GM21825 (cell line): ENCODE data around the gene NOSIP.

ENCODE experiments used
- ATAC-seq: cut with Tn5 transposase; IDR thresholded peaks from one replicate; pipeline ENCODE4 v1.9.1; 2021; ENCODE audit warnings: mild to moderate bottlenecking, moderate library complexity; ENCODE audit not compliant: unreplicated experiment

The NOSIP gene

DNA sequence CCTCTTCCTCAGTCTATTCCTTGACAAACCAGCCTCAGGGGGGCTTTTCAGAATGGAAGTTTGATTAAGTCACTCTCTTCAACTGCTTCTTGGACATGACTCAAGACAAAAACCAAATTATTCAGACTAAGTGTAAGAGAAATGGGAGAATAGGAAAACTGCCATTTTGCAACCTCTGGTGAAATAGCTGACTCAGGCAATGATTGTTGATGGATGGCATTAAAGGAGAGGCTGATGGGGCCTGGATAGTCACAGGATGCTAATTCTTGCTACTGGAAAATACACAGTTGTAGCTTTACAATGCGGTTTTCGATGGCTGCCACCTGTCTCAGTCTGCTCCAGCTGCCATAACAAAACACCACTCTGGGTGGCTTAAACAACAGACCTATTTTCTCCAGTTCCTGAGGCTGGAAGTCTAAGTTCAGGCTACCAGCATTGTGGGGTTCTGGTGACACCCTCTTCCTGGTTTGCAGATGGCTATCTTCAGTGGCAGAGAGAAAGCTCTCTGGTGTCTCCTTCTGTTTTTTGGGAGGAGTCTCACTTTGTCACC lies 6.1 kb downstream of the NOSIP start:
- no peak for ATAC-seq

DNA sequence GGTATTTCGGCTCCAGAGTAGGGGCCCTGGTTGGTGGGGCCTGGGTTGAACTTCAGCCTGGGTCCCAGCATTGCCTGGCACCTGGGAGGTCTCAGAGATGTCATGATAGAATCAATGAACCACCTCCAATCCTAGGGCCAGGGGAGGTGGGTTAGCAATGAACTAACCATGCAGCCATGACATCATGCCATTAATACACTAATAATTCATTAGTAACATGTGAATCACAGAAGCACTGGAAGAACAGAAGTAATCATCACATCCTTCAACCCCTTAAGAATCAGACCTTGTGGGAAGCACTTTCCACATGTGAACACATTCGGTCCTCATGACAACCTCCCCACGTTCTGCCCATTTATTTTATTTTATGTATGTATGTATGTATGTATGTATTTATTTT lies 6.9 kb downstream of the NOSIP start:
- ATAC-seq, result no peak

GRCh38 chr19:49573009-49573408 lies 7.3 kb downstream of the NOSIP start:
- no peak for ATAC-seq

GRCh38 chr19:49570997-49571676 lies 9.2 kb downstream of the NOSIP start:
- no peak for ATAC-seq

DNA sequence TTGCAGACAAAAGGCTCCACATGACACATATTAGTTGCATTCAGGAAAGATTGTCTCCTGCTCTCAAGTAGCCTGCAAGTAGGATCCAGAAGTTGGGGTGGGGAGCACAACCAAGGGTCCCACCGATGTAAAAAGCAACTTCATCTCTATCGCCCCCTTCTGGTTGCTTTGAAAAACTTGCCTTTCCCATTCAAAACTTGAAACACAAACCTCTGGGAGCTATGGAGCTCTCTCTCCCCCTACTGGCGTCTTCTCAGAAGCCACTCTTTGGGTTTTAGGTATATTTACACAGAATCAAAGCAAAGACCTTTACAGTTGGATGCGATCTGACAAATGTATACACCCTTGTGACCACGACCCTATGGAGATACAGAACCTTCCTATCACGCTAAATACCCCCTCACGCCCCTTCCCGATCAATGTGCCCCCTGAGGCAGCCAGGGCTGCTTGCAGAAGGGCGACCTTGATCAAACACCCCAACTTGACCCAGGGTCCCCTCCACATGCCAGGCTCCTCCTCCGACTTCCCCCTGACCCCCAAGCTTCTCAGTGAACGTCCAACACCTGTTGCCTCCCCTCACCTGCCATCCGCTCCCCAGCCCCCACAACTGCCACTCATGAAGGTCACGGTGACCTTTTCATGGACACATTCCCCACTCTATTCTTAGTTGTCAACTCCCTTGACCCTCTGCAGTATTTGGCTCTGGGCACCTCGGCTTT lies 10.1 kb downstream of the NOSIP start:
- ATAC-seq, result no peak

DNA sequence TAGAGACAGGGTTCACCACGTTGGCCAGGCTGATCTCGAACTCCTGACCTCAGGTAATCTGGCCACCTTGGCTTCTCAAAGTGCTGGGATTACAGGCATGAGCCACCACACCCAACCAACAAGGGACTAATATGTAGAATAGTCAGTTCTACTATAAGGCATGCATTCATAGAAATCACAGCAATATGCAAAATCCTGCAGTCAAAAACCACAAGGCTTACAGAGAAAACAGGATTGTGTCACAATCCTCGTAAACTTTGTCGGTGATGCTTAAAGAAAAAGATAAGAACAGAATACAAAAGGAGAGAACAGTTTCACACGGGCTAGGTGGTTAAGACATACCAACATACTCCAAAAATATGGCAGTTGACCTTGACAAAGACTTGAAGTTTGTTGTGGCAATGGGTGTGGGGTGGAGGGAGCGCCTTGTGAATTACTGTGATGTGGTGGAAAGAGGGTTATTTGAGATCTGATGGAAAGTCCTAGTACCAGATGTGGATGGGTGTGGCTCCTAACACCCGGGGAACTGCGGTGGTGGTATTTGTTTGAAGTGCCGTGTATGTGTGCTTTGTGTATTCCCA lies 12.4 kb downstream of the NOSIP start:
- ATAC-seq, result no peak

- ATAC-seq, result no peak
Observed at GRCh38 chr19:49566302-49566701, 14.1 kb downstream of the NOSIP start.

DNA sequence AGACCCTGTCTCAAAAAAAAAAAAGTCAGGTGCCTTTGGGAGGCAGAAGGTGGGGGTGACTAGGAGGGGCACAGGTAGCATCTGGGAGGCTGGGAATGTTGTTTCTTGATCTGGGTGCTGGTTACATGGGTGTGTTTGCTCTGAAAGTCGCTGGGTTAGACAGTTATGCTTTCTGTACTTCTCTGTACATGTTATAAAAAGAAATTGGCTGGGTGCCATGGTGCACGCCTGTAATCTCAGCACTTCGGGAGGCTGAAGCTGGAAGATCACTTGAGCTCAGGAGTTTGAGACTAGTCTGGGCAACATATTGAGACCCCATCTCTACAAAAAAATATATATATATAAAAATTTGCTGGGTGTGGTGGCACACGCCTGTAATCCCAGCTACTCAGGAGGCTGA lies 15.1 kb downstream of the NOSIP start:
- no peak for ATAC-seq

- no peak for ATAC-seq
Observed at GRCh38 chr19:49564616-49565045, 15.7 kb downstream of the NOSIP start.

DNA sequence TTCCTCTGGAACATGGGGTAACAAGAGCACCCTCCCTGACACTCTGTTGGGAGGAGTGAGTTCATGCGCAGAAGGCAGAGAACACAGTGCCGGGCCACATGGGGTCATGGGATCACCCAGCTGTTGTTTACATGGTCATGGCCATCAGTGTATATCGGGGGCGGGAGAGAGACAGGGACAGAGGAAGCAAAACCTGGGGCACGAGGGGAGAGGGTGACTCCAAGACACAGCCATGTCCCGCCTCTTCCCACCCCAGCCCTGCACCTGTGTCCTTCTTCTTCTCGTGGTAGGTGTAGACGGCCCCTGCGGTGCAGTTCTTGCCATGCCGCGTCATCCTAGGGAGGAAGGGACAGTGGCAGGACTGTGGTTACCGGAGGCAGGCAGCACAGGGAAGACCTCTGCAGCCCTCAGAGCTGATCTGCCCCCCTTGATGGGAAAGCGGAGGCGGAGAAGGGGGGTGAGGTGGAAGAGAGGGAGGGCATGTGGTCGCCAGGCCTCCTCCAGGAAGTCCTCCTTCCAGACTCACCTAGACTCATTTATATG lies 19.9 kb downstream of the NOSIP start:
- no peak for ATAC-seq

DNA sequence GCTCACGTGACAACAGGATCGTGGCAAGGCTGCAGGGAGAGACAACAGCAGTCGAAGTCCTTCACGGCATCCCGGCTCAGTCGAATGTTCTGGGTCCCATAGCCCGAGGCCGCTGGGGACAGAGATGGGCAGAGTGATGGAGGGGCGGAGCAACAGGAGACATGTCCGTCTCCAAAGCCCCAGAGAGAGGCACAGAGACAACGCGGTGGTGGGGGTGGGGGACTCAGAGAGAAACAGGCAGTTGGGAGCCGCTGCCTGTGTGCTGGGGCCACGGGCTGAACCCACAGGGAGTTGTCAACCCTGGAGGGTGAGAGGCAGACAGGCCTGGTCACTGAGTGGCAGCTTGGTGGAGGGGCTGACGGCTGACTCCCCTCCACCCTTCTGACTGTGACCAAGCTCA lies 20.4 kb downstream of the NOSIP start:
- ATAC-seq, result no peak

DNA sequence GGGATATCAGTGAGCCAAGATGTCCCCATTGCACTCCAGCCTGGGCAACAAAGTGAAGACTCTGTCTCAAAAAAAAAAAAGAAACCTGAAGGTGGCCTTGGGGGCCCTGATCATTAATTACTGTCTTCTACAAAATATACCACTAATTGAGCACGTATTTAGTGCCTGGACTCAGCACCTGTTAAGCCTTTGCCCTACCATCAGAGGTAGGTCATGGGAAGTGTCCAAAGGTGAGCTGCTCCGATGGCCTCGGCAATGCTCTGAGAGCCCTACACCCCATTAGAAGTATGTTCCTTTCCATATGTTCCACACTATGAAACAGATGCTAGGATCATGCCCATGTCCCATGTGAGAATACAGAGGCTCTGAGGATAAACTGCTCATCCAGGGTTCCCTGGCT lies 20.9 kb downstream of the NOSIP start:
- no peak for ATAC-seq

- no peak for ATAC-seq
Observed at GRCh38 chr19:49558591-49558990, 21.8 kb downstream of the NOSIP start.

DNA sequence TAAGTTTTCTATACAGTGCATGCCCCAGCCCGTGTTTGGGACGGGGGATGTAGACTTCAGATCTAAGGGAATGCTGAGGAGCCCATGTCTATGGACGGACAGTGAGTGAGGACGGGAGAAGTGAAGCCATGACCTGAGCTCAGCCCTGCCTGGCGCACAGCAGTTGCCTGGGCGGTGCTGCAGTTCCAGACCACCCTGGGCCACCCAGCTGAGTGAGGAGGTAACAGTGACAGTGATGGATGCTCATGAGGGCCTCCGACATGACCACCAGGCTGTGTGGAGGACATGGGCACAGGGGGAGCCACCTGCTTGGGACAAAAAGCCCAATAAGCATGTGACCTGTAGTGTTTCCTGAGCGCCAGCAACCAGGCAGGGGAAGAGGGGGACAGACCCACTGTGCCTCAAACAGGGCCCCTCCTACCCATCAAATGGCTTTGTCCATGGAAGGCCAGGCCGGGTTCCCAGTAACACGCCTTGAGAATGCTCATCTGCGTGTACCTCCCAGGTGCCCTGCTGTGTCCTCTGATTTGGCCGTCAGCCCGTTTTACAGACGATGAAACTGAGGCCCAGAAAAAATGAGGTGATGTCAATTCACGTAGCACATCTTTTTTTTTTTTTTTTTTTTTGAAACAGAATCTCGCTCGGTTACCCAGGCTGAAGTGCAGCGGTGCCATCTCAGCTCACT lies 22.6 kb downstream of the NOSIP start:
- ATAC-seq, result no peak

- ATAC-seq, result no peak
Observed at GRCh38 chr19:49556412-49557398, 23.7 kb downstream of the NOSIP start.

GRCh38 chr19:49555600-49556411 lies 24.6 kb downstream of the NOSIP start:
- ATAC-seq, result no peak

DNA sequence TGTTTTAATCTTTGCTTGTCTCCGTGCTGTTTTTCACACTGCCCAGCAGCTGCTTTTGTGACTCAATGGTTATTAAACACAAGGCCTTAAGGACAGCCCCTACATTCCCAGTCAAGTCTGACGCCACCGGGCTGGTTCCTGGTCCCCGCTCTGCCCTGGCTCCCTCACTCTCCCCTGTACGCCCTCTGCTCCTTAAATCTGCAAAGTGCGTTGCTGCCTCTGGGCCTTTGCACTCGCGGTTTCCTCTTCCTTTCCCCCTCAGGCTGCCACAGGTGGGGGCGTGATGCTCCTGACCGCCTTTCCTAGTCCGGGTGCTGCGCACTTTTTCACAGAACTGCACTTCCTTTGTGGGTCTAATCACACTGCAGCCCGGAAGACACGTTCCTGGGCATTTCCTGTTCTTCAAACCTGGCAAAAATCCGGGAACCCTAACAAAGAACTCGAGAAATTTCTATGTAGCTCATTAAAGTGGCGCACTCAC lies 25.6 kb downstream of the NOSIP start:
- no peak for ATAC-seq

GRCh38 chr19:49553451-49554271 lies 26.7 kb downstream of the NOSIP start:
- no peak for ATAC-seq
